B cell (primary cell): ENCODE results near the gene CCDC141. TPM values are rescaled to one million over a fixed set of nuclear protein-coding genes. Genes with fewer than 3 reads are reported as not detected.
A peak's percentile ranks its signal among the peaks of the same experiment; 100 is the strongest.

Experiments used
- ATAC-seq: fragments of 200-7000 bp; cut with Tn5 transposase; one replicate; pipeline ENCODE4 v1.10.0; 2021; ENCODE audit warnings: low read depth, mild to moderate bottlenecking, moderate number of reproducible peaks, moderate library complexity
- CTCF ChIA-PET: fragments of 350-600 bp; sonication (Branson Sonifier 250); formaldehyde crosslinking; loops from one replicate; lab custom pipeline; 2021; ENCODE audit warnings: antibody characterized with exemption, inconsistent platforms; lab: Charles Lee
- POLR2A ChIA-PET: fragments of 350-600 bp; sonication (Branson Sonifier 250); formaldehyde crosslinking; loops from one replicate; lab custom pipeline; 2021; ENCODE audit warnings: antibody characterized with exemption; lab: Charles Lee
- DNase-seq: peaks from one replicate; pipeline ENCODE4 v3.0.0; 2013
- H2AFZ ChIP-seq: 2 replicates; pipeline ENCODE4 v1.6.1; 2012; ENCODE audit warnings: mild to moderate bottlenecking, low read depth, low read length; ENCODE audit not compliant: insufficient read depth, poor library complexity, severe bottlenecking
- H3K27ac ChIP-seq, 2 donors: 1 replicate in 1 of 2; 2 replicates in 1 of 2; pipeline ENCODE4 v1.5.1; 2012 to 2013; ENCODE audit warnings: low read length in 2 of 2, mild to moderate bottlenecking in 2 of 2, moderate library complexity in 1 of 2
- H3K27me3 ChIP-seq, 4 experiments: fragments of 200-600 bp in 1 of 4; sonication (generic) in 1 of 4; replicated peaks in 1 of 4; 1 replicate in 2 of 4; 2 replicates in 2 of 4; pipeline versions ENCODE4 v1.6.1 to v1.7.0; 2013 to 2016; ENCODE audit warnings: low read length in 3 of 4, mild to moderate bottlenecking in 2 of 4, mixed read lengths in 1 of 4, moderate library complexity in 1 of 4; ENCODE audit not compliant: insufficient read depth in 4 of 4, control insufficient read depth in 3 of 4; ENCODE audit errors: control extremely low read depth in 1 of 4
- H3K36me3 ChIP-seq, 2 experiments: replicated peaks in 1 of 2; 1 replicate in 1 of 2; 2 replicates in 1 of 2; pipeline versions ENCODE4 v1.6.1 to v1.7.1; 2013; ENCODE audit warnings: low read length in 1 of 2; ENCODE audit not compliant: insufficient read depth in 2 of 2, control insufficient read depth in 1 of 2; ENCODE audit errors: control extremely low read depth in 1 of 2, extremely low read depth in 1 of 2
- H3K4me1 ChIP-seq, 2 donors: fragments of 200-600 bp in 1 of 2; sonication (generic) in 1 of 2; 1 replicate in 1 of 2; 2 replicates in 1 of 2; pipeline versions ENCODE4 v1.5.1 to v1.6.1; 2013 to 2017; ENCODE audit warnings: low read length in 2 of 2; ENCODE audit not compliant: control insufficient read depth in 2 of 2, insufficient read depth in 2 of 2
- H3K4me2 ChIP-seq: replicated peaks from 2 replicates; pipeline ENCODE3; 2012; ENCODE audit warnings: mild to moderate bottlenecking, low read depth, low read length; ENCODE audit not compliant: poor library complexity, severe bottlenecking
- H3K4me3 ChIP-seq, 5 experiments: fragments of 200-600 bp in 1 of 5; sonication (generic) in 1 of 5; 1 replicate in 3 of 5; 2 replicates in 2 of 5; pipeline versions ENCODE4 v1.5.1 to v1.7.0; 2011 to 2016; ENCODE audit warnings: low read length in 4 of 5, mild to moderate bottlenecking in 4 of 5, low read depth in 2 of 5, control low read depth in 1 of 5, moderate library complexity in 1 of 5; ENCODE audit not compliant: insufficient read depth in 1 of 5; ENCODE audit errors: control extremely low read depth in 1 of 5, extremely low read depth in 1 of 5
- H3K79me2 ChIP-seq: fragments of 200-600 bp; sonication (generic); one replicate; pipeline ENCODE4 v1.6.0; 2016; ENCODE audit warnings: low read length; ENCODE audit not compliant: control insufficient read depth, insufficient read depth
- H3K9ac ChIP-seq: fragments of 200-600 bp; sonication (generic); 2 replicates; pipeline ENCODE4 v1.6.1; 2017; ENCODE audit warnings: mild to moderate bottlenecking, low read length, moderate library complexity
- H3K9me3 ChIP-seq, 3 donors: one replicate each; pipeline versions ENCODE4 v1.6.1 to v1.7.1; 2013; ENCODE audit warnings: low read length in 2 of 3; ENCODE audit not compliant: control insufficient read depth in 2 of 3, insufficient read depth in 1 of 3; ENCODE audit errors: control extremely low read depth in 1 of 3
- H4K20me1 ChIP-seq: 2 replicates; pipeline ENCODE4 v1.6.0; 2012; ENCODE audit warnings: mild to moderate bottlenecking, low read length; ENCODE audit not compliant: insufficient read depth, control insufficient read depth, poor library complexity, severe bottlenecking
- H3K27ac Mint-ChIP-seq: one replicate; pipeline ENCODE4 v1.8.0; 2021; ENCODE audit warnings: mixed read lengths
- H3K27me3 Mint-ChIP-seq: one replicate; pipeline ENCODE4 v1.8.0; 2021; ENCODE audit warnings: mixed read lengths
- H3K4me1 Mint-ChIP-seq: one replicate; pipeline ENCODE4 v1.8.0; 2021; ENCODE audit warnings: mixed read lengths
- H3K4me3 Mint-ChIP-seq: one replicate; pipeline ENCODE4 v1.8.0; 2021; ENCODE audit warnings: mixed read lengths
- H3K9me3 Mint-ChIP-seq: one replicate; pipeline ENCODE4 v1.8.0; 2022; ENCODE audit warnings: mixed read lengths; ENCODE audit not compliant: insufficient read depth
- CTCF ChIP-seq: fragments of 200-600 bp; IDR thresholded peaks from one replicate; pipeline ENCODE4 v1.8.0; 2022; ENCODE audit warnings: antibody characterized with exemption, mild to moderate bottlenecking
- EZH2 ChIP-seq: IDR thresholded peaks from 2 replicates; pipeline ENCODE4 v1.6.1; 2012; ENCODE audit warnings: borderline replicate concordance, low read depth, mild to moderate bottlenecking, moderate library complexity, low read length; ENCODE audit not compliant: insufficient read depth, poor library complexity, severe bottlenecking
- WGBS: methylation state at CpG from one replicate; pipeline ENCODE4 v1.1.5; 2013; ENCODE audit warnings: missing lambda C conversion rate; ENCODE audit not compliant: insufficient coverage; 5-methylcytosine and 5-hydroxymethylcytosine counted together
- intact Hi-C: fragments of 100-400 bp; cut with micrococcal nuclease; formaldehyde crosslinking; loops from one replicate; pipeline ENCODE4 v1.10.0; 2022
- polyA plus RNA-seq: library from polyadenylated mRNA; depleted of rRNA; stranded (reverse); fragments of >200 nt; gene quantifications from 2 replicates; pipeline ENCODE4 v1.2.3, GENCODE V29; 2012
- total RNA-seq, 2 donors: library from RNA; stranded (reverse); fragments of 120-200 nt in 1 of 2; gene quantifications; 1 replicate in 1 of 2; 2 replicates in 1 of 2; pipeline versions ENCODE4 v1.2.3 to v1.2.4, GENCODE V29; 2013 to 2022

The CCDC141 gene
- total and polyA plus RNA-seq, 2 donors (not counting 1 experiment from before 2014, with no cell fraction given): 2.1 to 47.5 TPM

GRCh38 chr2:178962152-178962551 is 87.8 kb downstream of the CCDC141 start:
- peaks cover 3 to 5% of the 10 kb centered on the region in 2 experiments for H3K36me3 ChIP-seq
- intact Hi-C loops: loop anchor here (5.0 kb wide), 1 partner anchor 165 kb away; no protein-coding TSS in a partner anchor

GRCh38 chr2:178954049-178954448 is 95.9 kb downstream of the CCDC141 start:
- no peak overlapping the region for H3K4me3 Mint-ChIP-seq
- no peak overlapping the region for H3K27ac Mint-ChIP-seq
- CTCF ChIA-PET: interaction anchor here (1.4 kb wide), 1 partner anchor 175 kb away, joined by 3 read pairs; no protein-coding TSS in a partner anchor
- no peaks in the 10 kb centered on the region for H3K36me3 ChIP-seq
- intact Hi-C loops: no loop called here
- no peak overlapping the region for H3K27ac ChIP-seq
- no peak overlapping the region for H3K9ac ChIP-seq
- no CpG with 5 or more reads among the region's 4 CpGs for WGBS
- no peak overlapping the region for H3K4me2 ChIP-seq
- H4K20me1 ChIP-seq: no peaks in the 10 kb centered on the region
- ATAC-seq: no peak
- no peak for TF ChIP-seq CTCF
- TF ChIP-seq EZH2: no peak
- H3K27me3 Mint-ChIP-seq: no peaks in the 10 kb centered on the region
- no peaks in the 10 kb centered on the region for H3K4me1 Mint-ChIP-seq
- no peaks in the 10 kb centered on the region for H3K79me2 ChIP-seq
- no peak overlapping the region for H2AFZ ChIP-seq
- H3K9me3 ChIP-seq: no peaks in the 10 kb centered on the region
- DNase-seq: no peak
- H3K4me1 ChIP-seq: no peaks in the 10 kb centered on the region
- no peaks in the 10 kb centered on the region for H3K9me3 Mint-ChIP-seq
- no peaks in the 10 kb centered on the region for H3K27me3 ChIP-seq
- H3K4me3 ChIP-seq: no peak overlapping the region
- POLR2A ChIA-PET: no interaction called here

More at GRCh38 chr2:178962152-178962551, 87.8 kb downstream of the CCDC141 start:
- no peak for DNase-seq
- H3K4me1 Mint-ChIP-seq: peaks cover 8% of the 10 kb centered on the region
- ChIA-PET CTCF (no interaction called here), POLR2A (no interaction called here)
- no peak overlapping the region for H3K27ac Mint-ChIP-seq
- Histone ChIP-seq H3K4me1 (peaks cover 11 to 14% of the 10 kb centered on the region in 2 donors), H2AFZ (no peak overlapping the region), H3K27me3 (no peaks in the 10 kb centered on the region), H3K9me3 (no peaks in the 10 kb centered on the region), H3K9ac (no peak overlapping the region), H3K4me2 (no peak overlapping the region), H4K20me1 (no peaks in the 10 kb centered on the region), H3K27ac (peak overlapping the region in 1 of 2 donors; percentile 41), H3K4me3 (no peak overlapping the region), H3K79me2 (no peaks in the 10 kb centered on the region)
- WGBS: 100% methylated on average over 1 of the region's 1 CpG
- no peaks in the 10 kb centered on the region for H3K27me3 Mint-ChIP-seq
- no peak overlapping the region for H3K4me3 Mint-ChIP-seq
- no peak for ATAC-seq
- TF ChIP-seq EZH2: no peak
- TF ChIP-seq CTCF: no peak
- H3K9me3 Mint-ChIP-seq: no peaks in the 10 kb centered on the region
